Mucosa of rectum (tissue), 2 donors: Measurements from ENCODE around the gene HEATR9.

ENCODE experiments used
- H3K27ac ChIP-seq, 2 donors: one replicate each; pipeline ENCODE4 v1.7.0; 2013; ENCODE audit warnings: inconsistent platforms in 2 of 2, low read depth in 2 of 2, low read length in 2 of 2
- H3K27me3 ChIP-seq, 2 donors: one replicate each; pipeline ENCODE4 v1.7.0; 2013; ENCODE audit warnings: low read length in 2 of 2; ENCODE audit not compliant: control insufficient read depth in 2 of 2, insufficient read depth in 2 of 2
- H3K36me3 ChIP-seq, 2 donors: one replicate each; pipeline ENCODE4 v1.7.0; 2013; ENCODE audit warnings: low read length in 2 of 2; ENCODE audit not compliant: control insufficient read depth in 2 of 2, insufficient read depth in 2 of 2
- H3K4me1 ChIP-seq, 2 donors: one replicate each; pipeline ENCODE4 v1.7.0; 2013; ENCODE audit warnings: low read length in 2 of 2, mild to moderate bottlenecking in 1 of 2; ENCODE audit not compliant: control insufficient read depth in 2 of 2, insufficient read depth in 2 of 2
- H3K4me3 ChIP-seq, 2 donors: one replicate each; pipeline ENCODE4 v1.7.0; 2013; ENCODE audit warnings: low read length in 2 of 2
- H3K9ac ChIP-seq, 2 donors: one replicate each; pipeline ENCODE4 v1.7.0; 2013; ENCODE audit warnings: low read length in 2 of 2, low read depth in 1 of 2, mild to moderate bottlenecking in 1 of 2
- H3K9me3 ChIP-seq, 2 donors: one replicate each; pipeline ENCODE4 v1.7.0; 2013; ENCODE audit warnings: low read length in 2 of 2; ENCODE audit not compliant: control insufficient read depth in 2 of 2
- donor health status: healthy.
- donor health status: Normal muscosa, but diverticular disease.

HEATR9 gene

GRCh38 chr17:35809855-35810461 is 58.7 kb downstream of the HEATR9 start:
- no peaks in the 10 kb centered on the region for H3K36me3 ChIP-seq
- H3K9ac ChIP-seq = peak overlapping the region; percentile 88 to 96
- no peaks in the 10 kb centered on the region for H3K27me3 ChIP-seq
- H3K27ac ChIP-seq = peak overlapping the region; percentile 94 to 96
- no peaks in the 10 kb centered on the region for H3K9me3 ChIP-seq
- peaks cover 16 to 17% of the 10 kb centered on the region in 2 donors for H3K4me1 ChIP-seq
- peak overlapping the region; percentile 91 to 98 for H3K4me3 ChIP-seq

- Histone ChIP-seq H3K4me1 (peaks cover 16 to 17% of the 10 kb centered on the region in 2 donors), H3K9me3 (no peaks in the 10 kb centered on the region)
Measured at GRCh38 chr17:35808962-35809854, 59.5 kb downstream of the HEATR9 start, which contains the start of gene TAF15. TAF15 (plus strand) TSS chr17:35809484; CDS start chr17:35809570, 86 bp downstream.

GRCh38 chr17:35808240-35808961 is 60.3 kb downstream of the HEATR9 start:
- Histone ChIP-seq H3K4me1 (peaks cover 16 to 17% of the 10 kb centered on the region in 2 donors), H3K27me3 (no peaks in the 10 kb centered on the region), H3K4me3 (peak overlapping the region; percentile 91 to 98), H3K36me3 (no peaks in the 10 kb centered on the region), H3K27ac (peak overlapping the region; percentile 94 to 96), H3K9ac (peak overlapping the region; percentile 88 to 96), H3K9me3 (no peaks in the 10 kb centered on the region)

More at GRCh38 chr17:35808962-35809854, 59.5 kb downstream of the HEATR9 start, which contains the start of gene TAF15:
- Histone ChIP-seq H3K36me3 (no peaks in the 10 kb centered on the region), H3K9ac (peak within 1 kb of the TSS; percentile 88 to 96), H3K4me3 (peak within 1 kb of the TSS; percentile 91 to 98), H3K27ac (peak within 1 kb of the TSS; percentile 94 to 96), H3K27me3 (no peaks in the 10 kb centered on the region)

- H3K27ac ChIP-seq = no peak overlapping the region
- peaks cover 16 to 17% of the 10 kb centered on the region in 2 donors for H3K4me1 ChIP-seq
- no peak overlapping the region for H3K9ac ChIP-seq
- no peaks in the 10 kb centered on the region for H3K27me3 ChIP-seq
- no peak overlapping the region for H3K4me3 ChIP-seq
- H3K9me3 ChIP-seq = no peaks in the 10 kb centered on the region
- no peaks in the 10 kb centered on the region for H3K36me3 ChIP-seq
Measured at GRCh38 chr17:35807371-35808144, 61.1 kb downstream of the HEATR9 start.
